COLO668 (cell line): ENCODE results near the gene GNAZ.

ENCODE experiments used
- DNase-seq: peaks from one replicate; lab custom pipeline; 2025; ENCODE audit not compliant: unreplicated experiment; lab: John Stamatoyannopoulos, UW

The GNAZ gene

DNA sequence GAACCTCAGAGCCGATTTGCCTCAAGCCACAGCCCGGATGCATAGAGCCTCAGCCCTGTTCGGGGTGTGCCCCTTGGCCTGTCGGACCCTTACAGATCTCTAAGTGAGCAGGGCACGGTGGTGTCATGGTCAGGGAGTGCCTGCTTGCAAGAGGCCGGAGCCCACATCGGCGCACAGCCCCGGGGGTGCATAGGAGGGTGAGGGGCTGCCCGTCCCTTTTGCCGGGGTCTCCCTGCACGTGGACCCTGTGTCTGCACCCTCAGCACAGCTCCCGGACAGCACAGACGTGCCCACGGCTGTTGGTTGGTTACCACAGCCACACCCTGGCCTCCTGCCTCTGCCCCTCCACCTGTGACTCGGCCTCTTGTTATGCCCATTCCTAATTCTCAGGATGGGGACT is 81.5 kb downstream of the GNAZ start:
- no peak for DNase-seq

DNA sequence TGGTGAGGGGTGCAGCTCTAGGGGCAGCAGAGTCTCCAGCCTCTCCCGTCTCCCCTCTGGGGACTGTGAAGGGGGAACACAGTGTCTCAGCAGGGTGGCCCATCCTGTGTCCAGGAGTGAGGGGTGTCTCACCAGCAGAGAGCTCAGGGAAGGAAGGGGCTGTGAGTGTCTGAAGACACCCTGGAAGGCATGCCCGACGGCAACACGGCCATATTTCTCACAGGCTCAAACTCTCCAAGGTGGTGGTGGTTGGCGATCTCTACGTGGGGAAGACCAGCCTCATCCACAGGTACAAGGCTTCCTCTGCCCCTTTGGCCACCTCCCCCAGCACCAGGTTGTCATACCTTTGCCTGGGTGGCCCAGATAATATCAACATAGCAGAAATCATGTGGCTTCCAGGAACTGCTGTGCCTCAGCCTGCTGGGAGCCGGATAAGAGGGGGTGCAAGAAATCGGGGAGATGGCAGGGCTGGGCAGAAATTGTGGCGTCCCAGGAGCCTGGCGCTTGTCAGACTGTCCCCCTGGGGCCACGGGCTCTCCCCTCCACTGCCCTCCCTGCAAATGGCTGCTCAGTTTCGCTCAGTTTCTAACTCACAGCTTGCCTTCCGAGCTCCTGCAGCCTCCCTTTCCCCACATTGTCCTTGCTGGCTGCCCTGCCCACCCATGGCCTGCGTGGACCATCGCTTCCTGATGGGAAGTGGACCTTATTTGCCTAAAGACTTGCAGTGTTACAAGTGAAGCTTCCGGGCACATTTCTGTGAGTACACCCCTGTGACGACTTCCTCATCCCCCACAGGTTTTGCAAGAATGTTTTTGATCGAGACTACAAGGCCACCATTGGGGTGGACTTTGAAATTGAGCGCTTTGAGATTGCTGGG is 82.2 kb downstream of the GNAZ start:
- DNase-seq, result no peak

GRCh38 chr22:23153994-23154393 is 83.7 kb downstream of the GNAZ start:
- DNase-seq, result no peak

GRCh38 chr22:23154461-23154860 is 84.1 kb downstream of the GNAZ start:
- DNase-seq, result no peak

DNA sequence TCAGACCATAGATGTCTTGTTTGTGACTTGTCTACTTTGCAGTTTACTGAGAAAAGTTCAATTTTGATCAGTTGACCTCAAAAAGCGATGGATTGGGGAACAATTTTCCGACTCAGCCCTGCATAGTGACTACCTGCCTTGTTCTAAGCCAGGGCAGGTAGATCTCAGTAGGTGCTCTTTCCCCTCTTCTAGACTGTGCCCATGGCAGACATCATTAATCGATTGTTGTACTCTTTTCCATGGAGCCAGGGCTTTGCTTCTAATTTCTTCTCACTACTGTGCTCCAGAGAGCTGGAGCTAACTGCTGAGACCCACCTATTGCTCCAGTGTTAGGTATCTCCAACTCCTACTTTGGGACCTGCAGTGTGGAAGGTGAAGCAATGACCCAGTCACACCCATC is 84.8 kb downstream of the GNAZ start:
- no peak for DNase-seq

DNA sequence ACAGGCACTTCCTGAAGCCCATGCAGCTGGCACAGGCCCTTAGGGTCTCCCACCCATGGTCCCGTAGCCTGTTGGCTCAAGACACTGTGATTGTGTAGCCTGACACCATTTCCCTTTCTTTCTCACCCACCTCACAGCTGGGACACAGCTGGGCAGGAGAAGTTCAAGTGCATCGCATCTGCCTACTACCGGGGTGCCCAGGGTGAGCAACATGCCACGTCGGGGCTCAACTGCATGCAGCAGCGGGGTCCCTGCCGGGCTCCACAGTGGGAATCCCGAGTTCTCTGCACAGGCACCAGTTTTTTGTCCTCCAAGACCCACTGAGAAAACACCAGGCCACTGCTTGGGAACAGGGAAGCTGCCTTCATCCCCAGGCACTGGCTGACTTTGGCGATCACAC is 85.5 kb downstream of the GNAZ start:
- DNase-seq, result no peak

DNA sequence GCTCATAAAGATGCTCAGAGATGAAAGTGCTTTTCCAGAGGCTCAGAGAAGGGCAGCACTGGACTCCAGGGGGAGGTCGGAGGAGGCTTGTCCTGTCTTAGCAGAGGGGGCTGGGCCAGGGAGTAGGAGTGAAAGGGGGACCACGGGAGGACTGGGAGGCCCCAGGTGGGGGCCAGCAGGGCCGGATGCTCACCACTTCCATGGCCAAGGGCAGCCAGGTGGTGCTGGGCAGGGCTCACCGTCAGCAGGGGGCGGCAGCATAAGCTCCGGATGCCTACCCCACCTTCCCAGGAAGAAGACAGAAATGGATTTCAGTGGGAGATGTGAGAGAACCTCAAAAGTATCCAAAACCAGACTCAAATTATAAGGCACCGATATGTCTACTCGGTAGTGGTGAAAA is 86.0 kb downstream of the GNAZ start:
- no peak for DNase-seq

DNA sequence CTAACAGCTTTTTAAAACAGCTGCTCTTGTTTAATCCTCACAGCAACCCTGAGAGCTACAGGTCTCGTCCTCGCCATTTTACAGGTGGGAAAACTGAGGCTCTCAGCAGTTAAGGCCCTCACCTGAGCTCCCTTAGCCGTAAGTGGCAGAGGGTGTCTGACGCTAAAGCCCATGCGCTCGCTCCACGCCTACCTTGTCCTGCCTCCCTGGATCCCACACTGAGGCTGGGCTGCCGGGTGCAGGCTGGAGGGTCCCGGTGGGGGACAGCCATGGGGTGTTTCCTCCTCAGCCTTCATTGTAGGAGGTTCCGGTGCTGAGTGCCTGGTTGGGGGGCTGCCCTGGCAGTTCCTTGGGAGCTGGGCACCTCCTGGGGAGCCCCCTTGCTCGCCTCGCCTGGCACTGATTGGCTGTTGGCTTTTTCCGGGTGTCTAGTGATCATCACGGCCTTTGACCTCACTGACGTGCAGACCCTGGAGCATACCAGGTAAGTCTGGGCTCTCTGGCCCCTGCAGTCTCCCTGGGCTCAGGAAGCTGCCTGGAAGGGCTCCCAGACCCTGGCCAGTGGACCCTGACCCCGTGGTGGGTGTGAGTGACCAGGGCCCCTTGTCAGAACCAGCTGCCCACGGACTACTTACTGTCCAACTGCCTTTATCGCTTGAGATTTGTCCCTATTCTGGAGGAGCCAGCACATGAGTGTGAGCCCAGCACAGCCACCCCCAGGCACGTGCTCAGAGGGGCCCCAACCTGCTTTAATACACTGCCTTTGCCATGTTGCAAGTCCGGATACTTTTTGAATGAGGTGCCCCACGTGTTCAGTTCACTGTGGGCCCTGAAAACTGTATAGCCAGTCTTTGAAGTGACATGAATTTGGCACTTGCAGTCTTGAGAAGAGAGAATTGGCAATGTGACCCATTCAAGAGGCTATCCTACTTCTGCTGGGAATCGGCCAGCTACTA is 87.5 kb downstream of the GNAZ start:
- no peak for DNase-seq

- no peak for DNase-seq
These were observed 88.4 kb downstream of the GNAZ start for GRCh38 chr22:23158516-23159290.

GRCh38 chr22:23159291-23159630 is 88.9 kb downstream of the GNAZ start:
- DNase-seq, result no peak

- no peak for DNase-seq
These were observed 90.7 kb downstream of the GNAZ start for GRCh38 chr22:23161029-23161428.

- DNase-seq, result no peak
These were observed 91.3 kb downstream of the GNAZ start for GRCh38 chr22:23161574-23161973.

DNA sequence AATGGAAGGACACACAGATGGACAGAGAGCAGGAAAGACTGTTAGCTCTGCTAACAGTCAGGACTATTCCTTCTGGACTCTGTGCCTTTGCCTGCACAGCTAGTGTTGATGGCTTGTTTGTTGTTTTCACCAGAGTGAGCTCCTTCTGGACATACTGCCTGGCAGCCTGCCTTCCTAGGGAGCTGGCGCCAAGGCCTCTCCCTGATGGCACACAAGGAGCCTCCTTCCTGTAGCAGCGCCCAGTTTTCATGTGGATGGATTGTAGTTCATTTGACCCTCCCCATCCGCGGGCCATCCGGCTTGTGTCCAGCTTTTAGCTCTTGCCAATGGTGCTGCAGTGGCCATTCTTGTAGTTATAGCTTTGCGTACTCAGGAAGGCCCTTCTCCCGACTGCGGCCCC is 93.3 kb downstream of the GNAZ start:
- no peak for DNase-seq

DNA sequence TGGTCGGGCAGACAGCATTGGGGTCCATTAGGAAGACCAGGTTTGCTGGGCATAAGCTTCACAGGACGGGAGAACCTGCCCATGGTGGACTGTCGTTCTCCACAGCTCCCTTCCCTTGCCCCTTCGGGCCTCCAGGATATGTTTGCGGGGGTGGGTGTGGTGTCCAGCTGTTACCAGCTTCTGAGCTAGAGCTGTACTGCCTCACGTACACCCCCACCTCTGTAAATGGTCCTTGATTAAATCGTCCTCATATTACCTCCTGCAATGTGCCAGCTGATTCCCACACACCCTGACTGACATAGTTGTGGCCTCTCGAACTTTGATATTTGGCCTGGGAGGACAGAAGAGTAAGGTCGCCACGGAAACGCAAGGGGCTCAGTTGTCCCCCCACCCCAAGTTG is 93.8 kb downstream of the GNAZ start:
- no peak for DNase-seq

DNA sequence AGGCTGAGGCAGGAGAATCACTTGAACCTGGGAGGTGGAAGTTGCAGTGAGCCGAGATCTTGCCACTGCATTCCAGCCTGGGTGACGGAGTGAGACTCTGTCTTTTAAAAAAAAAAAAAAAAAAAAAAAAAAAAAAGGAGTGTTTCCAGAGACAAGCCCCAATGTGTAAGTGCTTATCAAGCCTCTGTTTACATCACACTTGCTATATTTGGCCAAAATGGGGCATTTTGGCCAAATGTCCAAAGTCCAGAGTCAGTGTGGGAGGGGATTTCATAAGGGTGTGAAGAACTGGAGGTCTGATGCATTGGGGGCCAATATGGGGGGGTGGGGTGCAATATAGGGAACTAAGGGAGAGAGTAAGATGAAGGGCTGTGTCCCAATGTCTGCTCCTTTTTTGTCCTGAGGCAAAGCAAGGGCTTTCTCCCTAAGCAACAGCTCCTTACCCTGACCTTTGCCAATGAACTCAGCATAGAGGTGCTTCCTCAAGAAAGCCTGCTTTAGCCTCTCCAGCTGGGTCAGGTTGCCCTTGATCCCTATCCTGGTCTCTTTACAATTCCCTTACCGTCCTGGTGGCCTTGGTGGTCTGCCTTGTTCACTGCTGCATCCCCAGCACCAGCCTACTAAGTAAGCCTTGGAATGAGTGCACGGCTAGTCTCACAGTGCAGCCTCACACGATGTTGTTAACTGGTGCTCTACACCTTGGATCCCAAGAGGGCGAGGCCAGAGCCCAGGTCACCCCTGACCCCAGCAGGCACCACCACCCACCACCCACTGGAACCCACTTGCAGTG is 95.9 kb downstream of the GNAZ start:
- DNase-seq, result no peak

DNA sequence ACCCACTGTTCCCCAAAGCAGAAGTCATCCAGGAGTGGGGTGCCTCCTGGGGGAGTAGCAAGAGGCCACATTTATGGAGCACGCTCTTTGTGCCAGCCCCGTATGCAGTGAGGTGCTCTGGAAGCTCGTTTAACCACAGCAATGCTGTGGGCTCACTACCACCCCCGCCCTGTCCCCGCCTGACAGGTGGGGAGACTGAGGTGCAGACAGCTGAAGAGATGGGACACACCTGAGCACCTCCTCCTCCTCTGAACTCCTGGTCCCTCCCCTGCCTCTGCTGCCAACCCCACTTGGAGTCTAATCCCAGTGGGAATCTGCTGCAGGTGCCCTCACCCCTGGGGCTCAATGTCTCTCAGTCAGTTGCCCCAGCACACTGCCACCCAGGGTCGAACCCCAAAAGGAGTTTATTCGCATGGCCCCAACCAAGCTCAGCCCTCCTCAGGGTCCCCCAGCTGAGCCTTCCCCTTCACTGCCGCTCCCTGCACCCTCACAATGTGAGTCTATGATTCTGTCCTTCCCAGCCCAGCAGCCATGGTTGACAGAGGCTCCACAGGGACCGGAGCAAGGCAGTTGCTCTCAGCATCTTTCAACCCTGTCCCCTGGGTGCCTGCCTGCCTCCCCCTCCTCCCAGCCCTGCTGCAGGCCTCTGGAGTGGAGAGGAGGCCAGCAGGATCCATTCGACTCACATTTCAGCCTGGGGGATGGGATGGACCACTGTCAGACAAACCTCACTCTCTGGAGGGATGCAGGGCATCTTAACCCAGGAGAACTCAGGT is 96.7 kb downstream of the GNAZ start:
- DNase-seq, result no peak

DNA sequence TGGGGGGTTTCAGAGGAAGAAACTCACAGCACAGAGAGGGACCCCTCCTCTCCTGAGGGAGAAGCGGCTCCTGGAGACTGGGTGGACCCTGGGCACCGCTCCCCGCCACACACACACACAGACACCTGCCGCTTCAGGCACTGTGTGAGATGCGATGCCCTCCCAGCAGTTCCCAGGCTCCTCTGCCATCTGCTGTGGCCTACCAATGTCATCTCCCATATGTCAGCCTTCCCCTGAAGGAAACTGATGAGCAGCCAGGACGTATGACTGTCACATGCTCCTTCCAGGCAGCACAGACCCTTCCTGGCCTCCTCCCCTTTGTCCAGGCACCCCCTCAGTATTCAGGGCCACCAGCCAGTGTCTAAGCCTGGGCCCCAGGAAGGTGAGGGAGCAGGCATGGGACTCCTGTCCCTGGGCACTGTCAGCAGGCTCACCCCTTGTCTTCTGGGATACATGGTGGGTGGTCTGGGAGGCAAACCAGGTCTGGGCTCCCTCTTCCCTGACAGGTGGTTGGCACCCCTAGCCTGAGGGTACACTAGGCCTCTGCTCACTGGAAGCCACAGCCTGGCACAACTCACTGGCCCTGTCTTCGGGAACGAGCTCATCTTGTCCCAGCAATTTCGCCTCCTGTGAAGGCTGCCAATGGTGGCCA is 98.2 kb downstream of the GNAZ start:
- DNase-seq, result no peak

GRCh38 chr22:23169043-23169406 is 98.7 kb downstream of the GNAZ start:
- DNase-seq, result no peak
